Stimulated activated naive CD8-positive, alpha-beta T cell treated with anti-CD3 and anti-CD28 coated beads, Interleukin-15, Interleukin-2, amounts not matched to agents 100 U/mL and 50 U/mL, for 24 hours (primary cell): Measurements from ENCODE around the gene TRPM5.

Experiments
- ATAC-seq: fragments of 150-1000 bp; cut with Tn5 transposase; one replicate; pipeline ENCODE4 v1.10.0; 2021
- DNase-seq: peaks from one replicate; pipeline ENCODE4 v3.0.0; 2021

Gene TRPM5

GRCh38 chr11:2420502-2421225 lies 23.6 kb downstream of the TRPM5 start:
- DNase-seq, result peak; percentile 79
- peak; percentile 89 for ATAC-seq

GRCh38 chr11:2419638-2420501 lies 24.4 kb downstream of the TRPM5 start:
- DNase-seq (peak; percentile 79), ATAC-seq (peak; percentile 28)

- DNase-seq (no peak), ATAC-seq (no peak)
Observed at GRCh38 chr11:2418693-2419360, 25.5 kb downstream of the TRPM5 start.

GRCh38 chr11:2417856-2418692 lies 26.2 kb downstream of the TRPM5 start:
- ATAC-seq (no peak), DNase-seq (no peak)

GRCh38 chr11:2416765-2417164 lies 27.5 kb downstream of the TRPM5 start:
- ATAC-seq (no peak), DNase-seq (no peak)

- DNase-seq, result no peak
- no peak for ATAC-seq
Observed at GRCh38 chr11:2415601-2416380, 28.5 kb downstream of the TRPM5 start.

- no peak for ATAC-seq
- DNase-seq, result no peak
Observed at GRCh38 chr11:2415171-2415570, 29.1 kb downstream of the TRPM5 start.

GRCh38 chr11:2414616-2415015 lies 29.7 kb downstream of the TRPM5 start:
- ATAC-seq (no peak), DNase-seq (no peak)

GRCh38 chr11:2413742-2414579 lies 30.4 kb downstream of the TRPM5 start:
- ATAC-seq (no peak), DNase-seq (no peak)

GRCh38 chr11:2412323-2412722 lies 32.0 kb downstream of the TRPM5 start:
- ATAC-seq, result no peak

GRCh38 chr11:2411446-2412305 lies 32.6 kb downstream of the TRPM5 start:
- ATAC-seq, result no peak

More at GRCh38 chr11:2412323-2412722, 32.0 kb downstream of the TRPM5 start:
- DNase-seq, result no peak

GRCh38 chr11:2410616-2411015 lies 33.7 kb downstream of the TRPM5 start:
- DNase-seq (no peak), ATAC-seq (no peak)

More at GRCh38 chr11:2411446-2412305, 32.6 kb downstream of the TRPM5 start:
- no peak for DNase-seq

GRCh38 chr11:2409611-2410468 lies 34.5 kb downstream of the TRPM5 start:
- no peak for ATAC-seq
- no peak for DNase-seq

GRCh38 chr11:2409126-2409525 lies 35.2 kb downstream of the TRPM5 start:
- ATAC-seq, result no peak
- DNase-seq, result no peak

GRCh38 chr11:2408671-2409070 lies 35.6 kb downstream of the TRPM5 start:
- ATAC-seq (no peak), DNase-seq (no peak)

GRCh38 chr11:2406878-2407410 lies 37.4 kb downstream of the TRPM5 start:
- DNase-seq, result no peak
- no peak for ATAC-seq

- ATAC-seq (no peak), DNase-seq (no peak)
Observed at GRCh38 chr11:2406451-2406850, 37.9 kb downstream of the TRPM5 start.

GRCh38 chr11:2404735-2405196 lies 39.5 kb downstream of the TRPM5 start:
- ATAC-seq (no peak), DNase-seq (no peak)
